Osteocyte (in vitro differentiated cells): Measurements from ENCODE around the gene DBF4. TPM values are rescaled to one million over a fixed set of nuclear protein-coding genes. Genes with fewer than 3 reads are reported as not detected.
"Not testable (repeated sequence)": the region's sequence is repeated elsewhere in the genome, so short reads cannot be mapped to it uniquely, and the experiment has no call there.

Source experiments
- DNase-seq: peaks from one replicate; pipeline ENCODE4 v3.0.0; 2021; ENCODE audit warnings: mixed read lengths; ENCODE audit not compliant: unreplicated experiment; ENCODE audit errors: extremely low spot score
- H3K27ac Mint-ChIP-seq: one replicate; pipeline ENCODE4 v1.8.0; 2021; ENCODE audit warnings: mild to moderate bottlenecking, mixed read lengths; ENCODE audit not compliant: unreplicated experiment
- H3K27me3 Mint-ChIP-seq: one replicate; pipeline ENCODE4 v1.8.0; 2021; ENCODE audit warnings: mixed read lengths; ENCODE audit not compliant: unreplicated experiment
- H3K36me3 Mint-ChIP-seq: one replicate; pipeline ENCODE4 v1.8.0; 2021; ENCODE audit warnings: mixed read lengths; ENCODE audit not compliant: unreplicated experiment
- H3K4me1 Mint-ChIP-seq: one replicate; pipeline ENCODE4 v1.8.0; 2021; ENCODE audit warnings: mixed read lengths; ENCODE audit not compliant: unreplicated experiment
- H3K4me3 Mint-ChIP-seq: one replicate; pipeline ENCODE4 v1.8.0; 2021; ENCODE audit warnings: mild to moderate bottlenecking, moderate library complexity, mixed read lengths; ENCODE audit not compliant: unreplicated experiment
- H3K9me3 Mint-ChIP-seq: one replicate; pipeline ENCODE4 v1.8.0; 2021; ENCODE audit warnings: mixed read lengths; ENCODE audit not compliant: unreplicated experiment
- CTCF ChIP-seq: fragments of 200-600 bp; sonication (generic); IDR thresholded peaks from 2 replicates; pipeline ENCODE4 v1.5.0; 2021; ENCODE audit warnings: antibody characterized with exemption, mild to moderate bottlenecking, moderate library complexity
- total RNA-seq: library from RNA; stranded (reverse); gene quantifications from 2 replicates; pipeline ENCODE4 v1.2.1, GENCODE V29; 2021

The DBF4 gene
- total RNA-seq, 1 donor from 2014 or later: 9.7 TPM

DNA sequence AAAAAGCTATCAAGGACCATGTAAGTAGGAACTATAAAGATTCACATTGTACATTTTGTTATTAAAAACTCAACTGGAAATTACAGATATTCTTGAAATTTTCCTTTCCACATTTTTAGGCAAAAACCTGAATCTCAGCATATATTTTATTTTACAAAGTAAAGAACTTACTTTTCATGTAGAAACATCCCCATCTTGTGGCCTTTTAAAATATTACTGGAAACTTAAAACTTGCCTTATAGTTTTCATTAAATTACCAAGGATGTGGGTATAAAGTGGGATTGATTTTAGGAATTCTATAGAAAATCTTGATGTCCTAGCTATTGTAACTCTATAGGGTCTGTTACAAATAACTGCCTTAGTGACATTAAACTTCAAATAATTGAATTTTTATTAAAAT lies 10.6 kb downstream of the DBF4 start:
- Mint-ChIP-seq H3K9me3 (no peaks in the 10 kb centered on the region), H3K4me1 (peaks cover 3% of the 10 kb centered on the region), H3K4me3 (no peak overlapping the region), H3K27ac (no peak overlapping the region), H3K27me3 (no peaks in the 10 kb centered on the region), H3K36me3 (peaks cover 4% of the 10 kb centered on the region)
- TF ChIP-seq CTCF: peak; percentile 64
- DNase-seq: no peak

DNA sequence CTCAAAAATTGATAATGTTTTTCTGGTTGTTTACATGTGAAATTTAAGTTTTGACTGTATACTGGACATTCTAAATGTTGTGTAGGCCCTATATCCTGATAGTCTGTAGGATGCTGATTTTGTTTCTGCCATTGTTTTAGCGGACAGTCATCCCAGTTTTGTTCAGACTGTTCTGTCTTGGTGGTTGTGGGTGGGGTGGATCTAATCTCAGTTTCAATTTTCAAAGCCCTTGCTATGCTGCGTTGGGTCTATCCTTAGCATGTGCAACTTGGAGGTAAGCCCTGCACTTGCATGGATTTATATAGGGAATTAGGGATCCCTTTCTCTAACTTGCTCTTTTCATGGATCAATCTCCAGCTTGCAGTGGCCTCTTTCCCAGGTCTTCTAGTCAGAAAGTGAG lies 19.1 kb downstream of the DBF4 start:
- Mint-ChIP-seq H3K4me1 (peaks cover 7% of the 10 kb centered on the region), H3K27me3 (no peaks in the 10 kb centered on the region), H3K9me3 (no peaks in the 10 kb centered on the region), H3K4me3 (no peak overlapping the region), H3K27ac (no peak overlapping the region), H3K36me3 (peaks cover 9% of the 10 kb centered on the region)
- no peak for DNase-seq
- no peak for TF ChIP-seq CTCF

DNA sequence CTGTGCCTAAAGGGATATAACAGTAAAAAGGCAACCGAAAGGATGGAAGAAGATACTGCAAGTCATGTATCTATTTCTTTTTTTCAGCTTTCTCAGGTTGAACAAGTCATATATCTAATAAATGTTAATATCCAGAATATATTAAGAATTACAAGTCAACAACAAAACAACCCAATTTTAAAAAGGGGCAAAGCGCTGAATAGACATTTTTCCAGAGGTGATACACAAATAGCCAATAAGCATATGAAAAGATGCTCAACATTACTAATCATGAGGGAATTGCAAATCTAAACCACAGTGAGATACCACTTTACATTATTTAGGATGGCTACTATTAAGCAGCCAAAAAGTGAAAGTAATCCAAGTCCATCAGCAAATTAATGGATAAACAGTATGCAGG lies 23.0 kb downstream of the DBF4 start:
- no peak overlapping the region for H3K4me3 Mint-ChIP-seq
- H3K27me3 Mint-ChIP-seq: no peaks in the 10 kb centered on the region
- peaks cover 6% of the 10 kb centered on the region for H3K36me3 Mint-ChIP-seq
- no peaks in the 10 kb centered on the region for H3K9me3 Mint-ChIP-seq
- H3K4me1 Mint-ChIP-seq: peaks cover 6% of the 10 kb centered on the region
- no peak for TF ChIP-seq CTCF
- DNase-seq: no peak
- no peak overlapping the region for H3K27ac Mint-ChIP-seq

- H3K4me3 Mint-ChIP-seq, H3K27me3 Mint-ChIP-seq, H3K27ac Mint-ChIP-seq, DNase-seq, H3K9me3 Mint-ChIP-seq, H3K36me3 Mint-ChIP-seq, H3K4me1 Mint-ChIP-seq: not testable (repeated sequence)
Observed at GRCh38 chr7:87907136-87907906, 31.0 kb downstream of the DBF4 start.

- H3K4me3 Mint-ChIP-seq, H3K27me3 Mint-ChIP-seq, H3K4me1 Mint-ChIP-seq, H3K27ac Mint-ChIP-seq, DNase-seq, H3K9me3 Mint-ChIP-seq, H3K36me3 Mint-ChIP-seq: not testable (repeated sequence)
Observed at GRCh38 chr7:87908814-87909213, 32.5 kb downstream of the DBF4 start.

- no peak for TF ChIP-seq CTCF
- Mint-ChIP-seq H3K36me3 (peaks cover 6% of the 10 kb centered on the region), H3K4me1 (no peaks in the 10 kb centered on the region), H3K27me3 (peaks cover 5% of the 10 kb centered on the region), H3K4me3 (no peak overlapping the region), H3K27ac (no peak overlapping the region), H3K9me3 (no peaks in the 10 kb centered on the region)
- no peak for DNase-seq
Observed at GRCh38 chr7:87912121-87912520, 35.8 kb downstream of the DBF4 start.
